Measurements from ENCODE around the gene INPP4B.

INPP4B gene

GRCh38 chr4:142393127-142393526, 453.0 kb downstream of the INPP4B start:
- in situ Hi-C loops (cut with HindIII; ENCODE audit: low sequenced_read_pairs), result no loop called here

GRCh38 chr4:142386856-142387255, 459.2 kb downstream of the INPP4B start:
- in situ Hi-C loops (cut with HindIII; ENCODE audit: low sequenced_read_pairs), result no loop called here

GRCh38 chr4:142386449-142386848, 459.7 kb downstream of the INPP4B start:
- in situ Hi-C loops (cut with HindIII; ENCODE audit: low sequenced_read_pairs), result no loop called here

GRCh38 chr4:142383800-142384470, 462.2 kb downstream of the INPP4B start:
- in situ Hi-C loops (cut with HindIII; ENCODE audit: low sequenced_read_pairs), result no loop called here

GRCh38 chr4:142383354-142383753, 462.7 kb downstream of the INPP4B start:
- in situ Hi-C loops (cut with HindIII; ENCODE audit: low sequenced_read_pairs), result no loop called here

GRCh38 chr4:142380052-142380602, 466.0 kb downstream of the INPP4B start:
- in situ Hi-C loops (cut with HindIII; ENCODE audit: low sequenced_read_pairs), result no loop called here

GRCh38 chr4:142379277-142380051, 466.6 kb downstream of the INPP4B start:
- in situ Hi-C loops (cut with HindIII; ENCODE audit: low sequenced_read_pairs), result no loop called here

GRCh38 chr4:142378179-142378578, 467.9 kb downstream of the INPP4B start:
- in situ Hi-C loops (cut with HindIII; ENCODE audit: low sequenced_read_pairs), result no loop called here

GRCh38 chr4:142377342-142378091, 468.6 kb downstream of the INPP4B start:
- in situ Hi-C loops (cut with HindIII; ENCODE audit: low sequenced_read_pairs), result no loop called here

GRCh38 chr4:142376204-142376603, 469.9 kb downstream of the INPP4B start:
- in situ Hi-C loops (cut with HindIII; ENCODE audit: low sequenced_read_pairs), result no loop called here

- in situ Hi-C loops (cut with HindIII; ENCODE audit: low sequenced_read_pairs), result no loop called here
Measured at GRCh38 chr4:142373610-142374009, 472.5 kb downstream of the INPP4B start.

GRCh38 chr4:142372530-142373260, 473.4 kb downstream of the INPP4B start:
- in situ Hi-C loops (cut with HindIII; ENCODE audit: low sequenced_read_pairs), result no loop called here

GRCh38 chr4:142369141-142369540, 477.0 kb downstream of the INPP4B start:
- in situ Hi-C loops (cut with HindIII; ENCODE audit: low sequenced_read_pairs), result no loop called here

GRCh38 chr4:142367418-142368180, 478.5 kb downstream of the INPP4B start:
- in situ Hi-C loops (cut with HindIII; ENCODE audit: low sequenced_read_pairs), result no loop called here

GRCh38 chr4:142366769-142367181, 479.3 kb downstream of the INPP4B start:
- in situ Hi-C loops (cut with HindIII; ENCODE audit: low sequenced_read_pairs), result no loop called here

- in situ Hi-C loops (cut with HindIII; ENCODE audit: low sequenced_read_pairs), result no loop called here
Measured at GRCh38 chr4:142365391-142365790, 480.7 kb downstream of the INPP4B start.

GRCh38 chr4:142363686-142364085, 482.4 kb downstream of the INPP4B start:
- in situ Hi-C loops (cut with HindIII; ENCODE audit: low sequenced_read_pairs), result no loop called here

GRCh38 chr4:142361981-142362380, 484.1 kb downstream of the INPP4B start:
- in situ Hi-C loops (cut with HindIII; ENCODE audit: low sequenced_read_pairs), result no loop called here

GRCh38 chr4:142360657-142361056, 485.4 kb downstream of the INPP4B start:
- in situ Hi-C loops (cut with HindIII; ENCODE audit: low sequenced_read_pairs), result no loop called here

- in situ Hi-C loops (cut with HindIII; ENCODE audit: low sequenced_read_pairs), result no loop called here
Measured at GRCh38 chr4:142358656-142359055, 487.4 kb downstream of the INPP4B start.
